Measurements from ENCODE around the gene MSGN1.

Gene MSGN1

GRCh38 chr2:17850151-17850550 is 33.9 kb downstream of the MSGN1 start:
- DNase-seq = no peak

DNA sequence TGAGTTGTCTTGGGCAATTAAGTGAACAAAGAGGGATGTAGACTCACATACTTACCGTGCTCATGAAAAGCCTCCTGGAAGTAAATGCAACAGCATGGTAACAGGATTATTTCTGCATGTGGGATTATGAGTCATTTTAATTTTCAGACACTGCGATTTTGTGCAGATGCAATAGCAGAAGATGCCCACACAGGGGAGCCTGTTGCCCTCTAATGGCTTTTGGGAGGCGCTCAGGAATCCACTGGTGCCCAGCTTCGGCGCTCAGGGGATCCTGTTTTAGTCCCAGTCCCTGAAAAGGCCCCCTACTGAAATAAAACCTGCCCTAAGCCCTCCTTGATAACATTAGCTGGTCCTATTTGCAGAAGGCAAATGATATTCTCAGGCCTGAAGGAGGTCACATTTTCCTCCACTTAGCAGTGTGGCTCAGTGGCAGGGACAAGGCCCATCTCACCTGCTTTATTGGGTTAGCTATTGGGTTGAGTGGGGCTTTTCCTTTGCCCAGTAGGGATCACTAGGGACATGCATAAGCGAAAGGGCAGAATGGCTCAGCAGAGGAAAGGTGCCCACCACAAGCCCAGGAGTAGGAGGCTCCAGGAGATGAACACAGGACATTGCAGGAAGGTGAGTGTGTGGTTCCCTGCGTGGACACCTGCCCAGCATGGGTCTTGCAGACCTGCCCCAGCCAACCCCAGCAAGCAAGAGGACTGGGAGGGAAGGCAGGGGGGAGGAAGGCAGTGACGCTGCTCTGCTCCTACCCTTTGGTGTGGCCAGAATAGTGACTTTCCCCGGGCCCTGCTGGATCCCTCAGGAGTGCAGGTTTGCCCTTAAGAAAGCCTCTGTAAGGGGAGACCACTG is 35.7 kb downstream of the MSGN1 start:
- DNase-seq = peak; percentile 36

- DNase-seq = no peak
These were observed 37.5 kb downstream of the MSGN1 start for GRCh38 chr2:17853799-17854198.

GRCh38 chr2:17857021-17857420 is 40.8 kb downstream of the MSGN1 start:
- DNase-seq = peak; percentile 87

DNA sequence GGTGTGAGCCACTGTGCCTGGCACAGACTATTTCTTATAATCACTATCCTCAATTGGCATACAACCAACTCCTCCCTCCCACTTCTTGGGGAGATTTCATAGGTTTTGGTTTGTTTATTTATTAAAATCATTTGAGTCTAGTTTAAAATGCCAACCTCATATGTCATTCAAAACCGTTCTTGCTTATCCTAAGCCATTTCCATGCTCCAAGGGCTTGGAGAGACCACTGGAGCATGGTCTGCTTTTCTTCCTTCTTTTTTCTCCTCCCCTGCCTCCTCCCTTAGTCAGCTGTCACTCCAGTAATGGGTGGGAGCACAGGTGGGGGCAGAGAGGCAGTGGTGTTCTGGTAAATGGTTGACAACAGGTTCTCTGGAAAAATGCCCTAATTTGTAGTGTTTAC is 41.8 kb downstream of the MSGN1 start:
- no peak for DNase-seq

GRCh38 chr2:17863539-17863938 is 47.3 kb downstream of the MSGN1 start:
- no peak for DNase-seq

GRCh38 chr2:17864676-17865075 is 48.4 kb downstream of the MSGN1 start:
- DNase-seq = no peak

GRCh38 chr2:17867133-17867532 is 50.9 kb downstream of the MSGN1 start:
- peak; percentile 45 for DNase-seq

Data from NCI-H2227 treated with DMSO at 0.1 percent for 48 hours (cell line).